Endodermal cell (in vitro differentiated cells): Measurements from ENCODE around the gene CFAP74. TPM values are rescaled to one million over a fixed set of nuclear protein-coding genes. Genes with fewer than 3 reads are reported as not detected.
"Not testable (repeated sequence)": the region's sequence is repeated elsewhere in the genome, so short reads cannot be mapped to it uniquely, and the experiment has no call there.

Experiments used
- DNase-seq: peaks from one replicate; pipeline ENCODE4 v3.0.0-alpha.2; 2017
- H3K27ac ChIP-seq: 2 replicates; pipeline ENCODE4 v1.5.1; 2013; ENCODE audit warnings: mild to moderate bottlenecking, low read depth, low read length, moderate library complexity
- H3K27me3 ChIP-seq: 2 replicates; pipeline ENCODE4 v1.6.1; 2013; ENCODE audit warnings: mild to moderate bottlenecking, low read length, moderate library complexity; ENCODE audit not compliant: insufficient read depth, control insufficient read depth, poor library complexity, severe bottlenecking
- H3K36me3 ChIP-seq: 2 replicates; pipeline ENCODE4 v1.7.0; 2013; ENCODE audit warnings: mild to moderate bottlenecking, low read length, moderate library complexity; ENCODE audit not compliant: control insufficient read depth, insufficient read depth
- H3K4me1 ChIP-seq: one replicate; pipeline ENCODE4 v1.7.0; 2013; ENCODE audit warnings: low read length; ENCODE audit not compliant: control insufficient read depth, insufficient read depth
- H3K4me3 ChIP-seq: 2 replicates; pipeline ENCODE4 v1.5.1; 2013; ENCODE audit warnings: mild to moderate bottlenecking, low read length, moderate library complexity
- H3K9ac ChIP-seq: 2 replicates; pipeline ENCODE4 v1.6.1; 2013; ENCODE audit warnings: mild to moderate bottlenecking, low read length, moderate library complexity; ENCODE audit not compliant: poor library complexity, severe bottlenecking; ENCODE audit errors: extremely low read depth
- H3K9me3 ChIP-seq: 2 replicates; pipeline ENCODE4 v1.6.1; 2013; ENCODE audit warnings: mild to moderate bottlenecking, low read length, moderate library complexity; ENCODE audit not compliant: control insufficient read depth
- H3K27ac Mint-ChIP-seq: 2 replicates; pipeline ENCODE4 v1.8.0; 2020; ENCODE audit warnings: mixed read lengths
- H3K27me3 Mint-ChIP-seq: 2 replicates; pipeline ENCODE4 v1.8.0; 2021; ENCODE audit warnings: mild to moderate bottlenecking, mixed read lengths; ENCODE audit not compliant: insufficient read depth
- H3K36me3 Mint-ChIP-seq: 2 replicates; pipeline ENCODE4 v1.8.0; 2020; ENCODE audit warnings: low read depth, mixed read lengths
- H3K4me1 Mint-ChIP-seq: 2 replicates; pipeline ENCODE4 v1.8.0; 2020; ENCODE audit warnings: mixed read lengths
- H3K4me3 Mint-ChIP-seq: 2 replicates; pipeline ENCODE4 v1.8.0; 2020; ENCODE audit warnings: mild to moderate bottlenecking, moderate library complexity, mixed read lengths
- H3K9me3 Mint-ChIP-seq: 2 replicates; pipeline ENCODE4 v1.8.0; 2020; ENCODE audit warnings: mild to moderate bottlenecking, mixed read lengths
- CTCF ChIP-seq: fragments of 200-600 bp; sonication (generic); conservative IDR thresholded peaks from 2 replicates; pipeline ENCODE4 v1.5.0; 2021; ENCODE audit warnings: antibody characterized with exemption, mild to moderate bottlenecking
- WGBS, 2 experiments: methylation state at CpG; one replicate each; pipeline versions ENCODE4 v1.1.5 to v1.1.7; 2013; ENCODE audit warnings: missing lambda C conversion rate in 2 of 2, mixed read lengths in 1 of 2; ENCODE audit not compliant: insufficient coverage in 1 of 2, insufficient read length in 1 of 2; 5-methylcytosine and 5-hydroxymethylcytosine counted together
- total RNA-seq, 2 donors: library from RNA; stranded (reverse); fragmentation: NEBNext Ultra II Directional in 1 of 2; extraction: Animal tissue kit (Norgen Biotek cat#: 25700) in 1 of 2; gene quantifications; 2 replicates in 1 of 2; 3 replicates in 1 of 2; pipeline ENCODE4 v1.2.1, GENCODE V29; 2021

CFAP74 gene
- total RNA-seq, 2 donors from 2014 or later: 0.58 to 0.75 TPM

- Histone ChIP-seq H3K4me3 (no peak overlapping the region), H3K9ac (no peak overlapping the region), H3K4me1 (no peaks in the 10 kb centered on the region), H3K36me3 (no peaks in the 10 kb centered on the region), H3K27ac (no peak overlapping the region), H3K27me3 (no peaks in the 10 kb centered on the region), H3K9me3 (no peaks in the 10 kb centered on the region)
- no peak for TF ChIP-seq CTCF
- Mint-ChIP-seq H3K27me3 (no peaks in the 10 kb centered on the region), H3K4me3 (no peak overlapping the region), H3K36me3 (no peaks in the 10 kb centered on the region), H3K9me3 (peaks cover 13% of the 10 kb centered on the region), H3K27ac (no peak overlapping the region), H3K4me1 (no peaks in the 10 kb centered on the region)
- no peak for DNase-seq
- 92 to 93% methylated on average over 28 to 42 of the region's 42 CpGs for WGBS, 2 experiments
Measured at GRCh38 chr1:1980467-1981141, 23.0 kb downstream of the CFAP74 start.

GRCh38 chr1:1979482-1980165, 24.0 kb downstream of the CFAP74 start:
- Mint-ChIP-seq H3K27ac (no peak overlapping the region), H3K36me3 (no peaks in the 10 kb centered on the region), H3K27me3 (no peaks in the 10 kb centered on the region), H3K4me3 (no peak overlapping the region), H3K9me3 (peaks cover 13% of the 10 kb centered on the region), H3K4me1 (no peaks in the 10 kb centered on the region)
- no peak overlapping the region for H3K9ac ChIP-seq
- no peak overlapping the region for H3K27ac ChIP-seq
- H3K36me3 ChIP-seq: no peaks in the 10 kb centered on the region
- no peaks in the 10 kb centered on the region for H3K27me3 ChIP-seq
- H3K9me3 ChIP-seq: no peaks in the 10 kb centered on the region
- no peak overlapping the region for H3K4me3 ChIP-seq
- H3K4me1 ChIP-seq: no peaks in the 10 kb centered on the region
- no peak for DNase-seq
- TF ChIP-seq CTCF: no peak
- WGBS, 2 experiments: 95 to 97% methylated on average over 24 to 55 of the region's 61 CpGs

- H3K4me1 Mint-ChIP-seq, H3K27ac ChIP-seq, H3K36me3 ChIP-seq, H3K9me3 ChIP-seq, H3K4me3 Mint-ChIP-seq, H3K4me3 ChIP-seq, H3K27me3 ChIP-seq, H3K9ac ChIP-seq, H3K27ac Mint-ChIP-seq, H3K27me3 Mint-ChIP-seq, H3K36me3 Mint-ChIP-seq, DNase-seq, H3K4me1 ChIP-seq: not testable (repeated sequence)
- H3K9me3 Mint-ChIP-seq: peaks cover 13% of the 10 kb centered on the region
- WGBS, 2 experiments: 94% methylated on average over 25 to 49 of the region's 51 CpGs
Measured at GRCh38 chr1:1978690-1979481, 24.7 kb downstream of the CFAP74 start.
